K562 (cell line): ENCODE data around the gene KLHL29. TPM values are rescaled to one million over a fixed set of nuclear protein-coding genes. Genes with fewer than 3 reads are reported as not detected.

Experiments used
- ATAC-seq: fragments of 200-7000 bp; cut with Tn5 transposase; 3 replicates; pipeline ENCODE4 v1.9.1; 2020; ENCODE audit warnings: moderate library complexity
- BruUV-seq: library from RNA; stranded (reverse); fragments of 400-500 nt; replicated peaks from 2 replicates; lab custom pipeline; 2021; lab: Mats Ljungman, UMichigan
- CTCF ChIA-PET: fragments of 300-600 bp; formaldehyde crosslinking; extraction: SDS; loops from one replicate; lab custom pipeline; 2021; ENCODE audit warnings: low intra/inter-chr PET ratio; lab: Yijun Ruan, JAX
- POLR2A ChIA-PET: fragments of 300-600, 350-650 bp; sonication (Branson Sonifier 250); formaldehyde crosslinking; extraction: SDS; loops from one replicate; lab custom pipeline; 2021; ENCODE audit warnings: antibody characterized with exemption, inconsistent platforms; lab: Yijun Ruan, JAX
- DNase-seq, 4 experiments: peaks; one replicate each; pipeline versions ENCODE4 v3.0.0 to v3.0.0-alpha.2; 2011 to 2018; ENCODE audit warnings: low spot score in 3 of 4, mixed read lengths in 3 of 4; ENCODE audit errors: extremely low read depth in 1 of 4
- FAIRE-seq: peaks from 2 replicates; lab custom pipeline; 2011; peaks lifted over from hg19 to GRCh38; lab: Jason Lieb, UNC
- H2AFZ ChIP-seq: 2 replicates; pipeline ENCODE4 v1.6.0; 2011; ENCODE audit warnings: low read depth, low read length, control low read depth, inconsistent platforms
- H3K27ac ChIP-seq: fragments of 200-600 bp; 3 replicates; pipeline ENCODE4 v1.8.0; 2011; ENCODE audit warnings: low read depth, mild to moderate bottlenecking, control low read depth, inconsistent platforms, low read length, moderate library complexity, mixed read lengths; ENCODE audit errors: extremely low read depth
- H3K27me3 ChIP-seq, 2 experiments: fragments of 300-600 bp in 1 of 2; 2 replicates in 1 of 2; 3 replicates in 1 of 2; pipeline versions ENCODE4 v1.6.0 to v1.8.0; 2011; ENCODE audit warnings: inconsistent platforms in 2 of 2, low read length in 2 of 2, mild to moderate bottlenecking in 1 of 2, mixed read lengths in 1 of 2, moderate library complexity in 1 of 2; ENCODE audit not compliant: control insufficient read depth in 2 of 2, insufficient read depth in 2 of 2
- H3K36me3 ChIP-seq: fragments of 300-600 bp; 3 replicates; pipeline ENCODE4 v1.8.0; 2011; ENCODE audit warnings: mild to moderate bottlenecking, low read length, inconsistent platforms; ENCODE audit not compliant: control insufficient read depth, insufficient read depth
- H3K4me1 ChIP-seq, 2 experiments: fragments of 200-600 bp in 1 of 2; replicated peaks in 1 of 2; 2 replicates in 1 of 2; 3 replicates in 1 of 2; pipeline versions ENCODE4 v1.5.1 to v1.8.0; 2011; ENCODE audit warnings: inconsistent platforms in 2 of 2, low read length in 2 of 2, mild to moderate bottlenecking in 1 of 2, mixed read lengths in 1 of 2, moderate library complexity in 1 of 2; ENCODE audit not compliant: control insufficient read depth in 2 of 2, insufficient read depth in 2 of 2
- H3K4me2 ChIP-seq: 2 replicates; pipeline ENCODE4 v1.6.1; 2011; ENCODE audit warnings: low read length, control low read depth, inconsistent platforms, mixed read lengths; ENCODE audit not compliant: insufficient read depth
- H3K4me3 ChIP-seq: fragments of 200-600 bp; sonication (generic), shearing (Covaris generic); 2 replicates; pipeline ENCODE4 v1.5.1; 2016; ENCODE audit warnings: control low read depth, inconsistent platforms
- H3K79me2 ChIP-seq: fragments of 200-600 bp; 3 replicates; pipeline ENCODE4 v1.8.0; 2011; ENCODE audit warnings: low read length, inconsistent platforms; ENCODE audit not compliant: control insufficient read depth, insufficient read depth
- H3K9ac ChIP-seq, 2 experiments: 2 replicates each; pipeline versions ENCODE4 v1.6.0 to v1.6.1; 2011; ENCODE audit warnings: low read depth in 2 of 2, low read length in 2 of 2, control low read depth in 1 of 2, inconsistent platforms in 1 of 2, mild to moderate bottlenecking in 1 of 2, mixed read lengths in 1 of 2; ENCODE audit not compliant: insufficient read depth in 1 of 2
- H3K9me1 ChIP-seq: one replicate; pipeline ENCODE4 v1.6.0; 2011; ENCODE audit warnings: inconsistent platforms, mild to moderate bottlenecking, low read length, moderate library complexity; ENCODE audit not compliant: control insufficient read depth, insufficient read depth
- H3K9me3 ChIP-seq: replicated peaks from 2 replicates; pipeline ENCODE4 v1.5.1; 2011; ENCODE audit warnings: low read depth, low read length, inconsistent platforms; ENCODE audit not compliant: control insufficient read depth, insufficient read depth
- H4K20me1 ChIP-seq: replicated peaks from 2 replicates; pipeline ENCODE4 v1.6.1; 2011; ENCODE audit warnings: low read length, inconsistent platforms, mixed read lengths; ENCODE audit not compliant: control insufficient read depth, insufficient read depth
- GABPA ChIP-seq: fragments of 200-800 bp; sonication (Bioruptor generic); conservative IDR thresholded peaks from 2 replicates; pipeline ENCODE4 v1.6.1; 2016; ENCODE audit warnings: low read depth, missing genetic modification characterization, missing compliant biosample characterization
- GABPB2 ChIP-seq: fragments of 250-450 bp; sonication (Bioruptor Pico); conservative IDR thresholded peaks from 2 replicates; pipeline ENCODE4 v1.5.1; 2021; ENCODE audit warnings: mild to moderate bottlenecking
- HDAC2 ChIP-seq: fragments of 450-650 bp; IDR thresholded peaks from 2 replicates; pipeline ENCODE4 v1.6.1; 2016; ENCODE audit warnings: mild to moderate bottlenecking
- HEY1 ChIP-seq: fragments of 250-450 bp; sonication (Bioruptor Pico); IDR thresholded peaks from 2 replicates; pipeline ENCODE4 v1.5.0; 2020; ENCODE audit warnings: mild to moderate bottlenecking, moderate library complexity, borderline replicate concordance
- ZNF507 ChIP-seq: conservative IDR thresholded peaks from 2 replicates; pipeline ENCODE4 v1.6.1; 2017; ENCODE audit warnings: missing genetic modification characterization, missing compliant biosample characterization
- WGBS: fragments of 100-300 bp; shearing (Covaris generic); methylation state at CpG from one replicate; pipeline ENCODE4 v1.1.6; 2016; ENCODE audit warnings: low coverage, mixed read lengths; ENCODE audit not compliant: insufficient coverage; ENCODE audit errors: missing lambda C conversion rate; 5-methylcytosine and 5-hydroxymethylcytosine counted together
- in situ Hi-C: fragments of 300-500 bp; cut with MboI; formaldehyde crosslinking; loops from 4 replicates; pipeline ENCODE4 v1.15.0; 2018; ENCODE audit warnings: inconsistent platforms, mixed read lengths
- intact Hi-C: fragments of 100-400 bp; cut with micrococcal nuclease; formaldehyde crosslinking; loops from 2 replicates; pipeline ENCODE4 v1.14.2; 2022
- polyA plus RNA-seq, 8 experiments: library from polyadenylated mRNA; depleted of rRNA in 4 of 8; stranded (reverse) in 5 of 8; unstranded in 3 of 8; fragments of >200 nt; fragmentation: Nextera tagmentation in 2 of 8; fragmentation: Illumina TruSeq in 1 of 8; extraction: Ambion mirVana in 2 of 8; extraction: Trizol in 1 of 8; gene quantifications; 2 replicates each; pipeline versions ENCODE4 v1.2.1 to v1.2.3, GENCODE V29; 2011 to 2014; ENCODE audit warnings: inconsistent platforms in 1 of 8, missing spikeins in 1 of 8
- total RNA-seq, 7 experiments: library from RNA; depleted of rRNA in 6 of 7; stranded (reverse); fragments of >200 nt in 6 of 7; fragmentation: Illumina TruSeq in 2 of 7; extraction: Trizol in 2 of 7; gene quantifications; 2 replicates each; pipeline versions ENCODE4 v1.2.1 to v1.2.3, GENCODE V29; 2011 to 2021; ENCODE audit warnings: low replicate concordance in 1 of 7
- TF ChIP-seq, protein P1 (sequence below), 2 experiments: fragments of 450-650 bp in 1 of 2; sonication (generic) in 1 of 2; formaldehyde crosslinking in 1 of 2; IDR thresholded peaks in 1 of 2; conservative IDR thresholded peaks in 1 of 2; 2 replicates each; pipeline versions ENCODE4 v1.6.1 to v1.8.1; 2016 to 2023; ENCODE audit warnings: mild to moderate bottlenecking in 2 of 2, moderate library complexity in 2 of 2, inconsistent platforms in 1 of 2, missing genetic modification reagents in 1 of 2

Gene KLHL29
- total and polyA plus RNA-seq, 9 of the 15 experiments (the other 6 are each of a cell fraction or from before 2014, with no cell fraction given), result 0.03 to 0.31 (median 0.08) TPM; not detected in 1

DNA sequence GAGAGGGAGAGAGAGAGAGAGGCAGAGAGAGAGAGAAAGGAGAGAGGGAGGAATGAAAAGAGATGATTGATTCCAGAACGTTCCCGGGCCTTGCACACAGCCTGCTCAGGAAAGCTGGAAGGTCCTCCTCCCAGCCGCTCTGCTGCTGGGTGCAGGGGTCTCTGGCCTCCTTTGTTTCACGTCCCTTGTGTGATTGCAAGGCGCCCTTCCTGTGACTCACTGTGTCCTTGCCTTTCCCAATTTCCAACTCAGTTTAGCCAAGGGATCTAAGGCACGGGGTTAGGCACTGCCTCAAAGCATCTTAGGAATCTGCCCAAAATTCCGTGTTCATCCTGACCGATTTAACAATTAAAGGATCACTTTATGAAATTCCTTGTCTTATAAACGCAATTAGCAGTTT, 221.2 kb downstream of the KLHL29 start:
- peaks cover 13 to 58% of the 10 kb centered on the region in 2 experiments; a peak in 4 of 5 replicates for H3K27me3 ChIP-seq

DNA sequence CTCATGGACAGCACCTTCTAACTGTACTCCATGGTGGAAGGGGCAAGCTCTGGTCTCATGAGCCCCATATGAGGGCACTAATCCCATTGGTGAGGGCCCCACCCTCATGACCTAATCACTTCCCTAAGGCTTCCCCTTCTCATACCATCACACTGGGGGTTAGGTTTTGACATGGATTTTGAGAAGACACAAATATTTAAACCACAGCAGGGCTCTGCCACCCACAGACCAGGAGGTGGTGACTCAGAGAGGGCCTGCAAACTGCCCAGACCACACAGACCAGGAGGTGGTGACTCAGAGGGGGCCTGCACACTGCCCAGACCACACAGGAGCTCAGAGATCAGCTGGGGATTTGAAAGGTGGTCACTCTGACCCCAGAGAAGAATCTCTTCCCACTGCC, 222.0 kb downstream of the KLHL29 start:
- no peak overlapping the region for H3K4me2 ChIP-seq
- POLR2A ChIA-PET, result no interaction called here
- H3K9ac ChIP-seq, result no peak overlapping the region
- peaks cover 9 to 50% of the 10 kb centered on the region in 2 experiments; a peak in 4 of 5 replicates for H3K27me3 ChIP-seq
- no peaks in the 10 kb centered on the region for H3K79me2 ChIP-seq
- H3K36me3 ChIP-seq, result no peaks in the 10 kb centered on the region
- H3K9me3 ChIP-seq, result no peaks in the 10 kb centered on the region
- no peaks in the 10 kb centered on the region for H3K9me1 ChIP-seq
- H3K27ac ChIP-seq, result no peak overlapping the region
- no peak overlapping the region for H2AFZ ChIP-seq
- CTCF ChIA-PET, result no interaction called here
- ATAC-seq, result no peak
- no peak for FAIRE-seq
- H4K20me1 ChIP-seq, result no peaks in the 10 kb centered on the region
- no peak for TF ChIP-seq GABPB2
- TF ChIP-seq, protein P1, sequence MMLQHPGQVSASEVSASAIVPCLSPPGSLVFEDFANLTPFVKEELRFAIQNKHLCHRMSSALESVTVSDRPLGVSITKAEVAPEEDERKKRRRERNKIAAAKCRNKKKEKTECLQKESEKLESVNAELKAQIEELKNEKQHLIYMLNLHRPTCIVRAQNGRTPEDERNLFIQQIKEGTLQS (IDR thresholded peaks at IDR 0.05), result peak; percentile 11; the same call in 1 of the 2 replicates
- TF ChIP-seq, protein P1 (CRISPR knock-in tag; conservative IDR thresholded peaks at IDR 0.05), result no peak
- DNase-seq, result no peak
- no peak overlapping the region for H3K4me3 ChIP-seq
- intact Hi-C loops, result no loop called here
- in situ Hi-C loops, result no loop called here
- H3K4me1 ChIP-seq, result no peaks in the 10 kb centered on the region
- BruUV-seq, result no TSS peak

More for the DNA sequence above, 221.2 kb downstream of the KLHL29 start:
- no peak overlapping the region for H3K4me2 ChIP-seq
- ATAC-seq (no peak), FAIRE-seq (no peak), DNase-seq (no peak)
- no peaks in the 10 kb centered on the region for H3K9me3 ChIP-seq
- H3K27ac ChIP-seq, result no peak overlapping the region
- H2AFZ ChIP-seq, result no peak overlapping the region
- 2% methylated on average over 9 of the region's 9 CpGs for WGBS
- no peaks in the 10 kb centered on the region for H3K79me2 ChIP-seq
- in situ Hi-C loops, result no loop called here
- intact Hi-C loops, result no loop called here
- no peaks in the 10 kb centered on the region for H4K20me1 ChIP-seq
- no peak overlapping the region for H3K9ac ChIP-seq
- BruUV-seq, result no TSS peak
- ChIA-PET POLR2A (no interaction called here), CTCF (no interaction called here)
- no peaks in the 10 kb centered on the region for H3K36me3 ChIP-seq
- H3K4me1 ChIP-seq, result no peaks in the 10 kb centered on the region
- TF ChIP-seq ZNF507, result no peak
- TF ChIP-seq HDAC2, result no peak
- TF ChIP-seq HEY1, result no peak
- no peak for TF ChIP-seq GABPA (tag)
- H3K9me1 ChIP-seq, result no peaks in the 10 kb centered on the region
- no peak overlapping the region for H3K4me3 ChIP-seq
